Activated CD4-positive, alpha-beta T cell treated with anti-CD3 and anti-CD28 coated beads, Interleukin-2, amount 10 ng/mL, durations not matched to agents 7 days and 5 days (primary cell): Measurements from ENCODE around the gene QSOX2. TPM values are rescaled to one million over a fixed set of nuclear protein-coding genes. Genes with fewer than 3 reads are reported as not detected.

ENCODE experiments used
- CTCF ChIA-PET: fragments of 350-600 bp; sonication (Branson Sonifier 250); formaldehyde crosslinking; loops from one replicate; lab custom pipeline; 2021; ENCODE audit warnings: antibody characterized with exemption; lab: Charles Lee
- POLR2A ChIA-PET: fragments of 350-600 bp; sonication (Branson Sonifier 250); formaldehyde crosslinking; loops from one replicate; lab custom pipeline; 2021; ENCODE audit warnings: antibody characterized with exemption; lab: Charles Lee
- DNase-seq: peaks from one replicate; pipeline ENCODE4 v3.0.0-alpha.2; 2020
- H3K27ac Mint-ChIP-seq: one replicate; pipeline ENCODE4 v1.8.0; 2021; ENCODE audit warnings: mild to moderate bottlenecking, moderate library complexity, mixed read lengths
- H3K27me3 Mint-ChIP-seq: one replicate; pipeline ENCODE4 v1.8.0; 2021; ENCODE audit warnings: mixed read lengths
- H3K36me3 Mint-ChIP-seq: one replicate; pipeline ENCODE4 v1.8.0; 2021; ENCODE audit warnings: low read depth, mixed read lengths
- H3K4me1 Mint-ChIP-seq: one replicate; pipeline ENCODE4 v1.8.0; 2021; ENCODE audit warnings: mixed read lengths
- H3K4me3 Mint-ChIP-seq: one replicate; pipeline ENCODE4 v1.8.0; 2021; ENCODE audit warnings: mild to moderate bottlenecking, moderate library complexity, mixed read lengths
- H3K9me3 Mint-ChIP-seq: one replicate; pipeline ENCODE4 v1.8.0; 2021; ENCODE audit warnings: mixed read lengths
- total RNA-seq, 2 experiments: library from RNA; stranded (reverse); gene quantifications; one replicate each; pipeline ENCODE4 v1.2.3, GENCODE V29; 2021

The QSOX2 gene
- total RNA-seq, 2 experiments from 2014 or later: 13.7 to 14.0 TPM

- no peaks in the 10 kb centered on the region for H3K9me3 Mint-ChIP-seq
- H3K4me3 Mint-ChIP-seq: no peak overlapping the region
- ChIA-PET POLR2A (no interaction called here), CTCF (interaction anchor here (0.9 kb wide), 1 partner anchor 12 kb away, joined by 3 read pairs; no protein-coding TSS in a partner anchor)
- H3K27me3 Mint-ChIP-seq: peaks cover 1% of the 10 kb centered on the region
- H3K36me3 Mint-ChIP-seq: no peaks in the 10 kb centered on the region
- no peak for DNase-seq
- H3K4me1 Mint-ChIP-seq: peaks cover 4% of the 10 kb centered on the region
- no peak overlapping the region for H3K27ac Mint-ChIP-seq
Measured at GRCh38 chr9:136250676-136251075, 5.1 kb upstream of the QSOX2 start.

GRCh38 chr9:136249877-136250559 is 4.4 kb upstream of the QSOX2 start:
- Mint-ChIP-seq H3K27me3 (peaks cover 1% of the 10 kb centered on the region), H3K4me1 (peaks cover 5% of the 10 kb centered on the region), H3K9me3 (no peaks in the 10 kb centered on the region), H3K4me3 (no peak overlapping the region), H3K36me3 (no peaks in the 10 kb centered on the region), H3K27ac (no peak overlapping the region)
- ChIA-PET CTCF (no interaction called here), POLR2A (no interaction called here)
- DNase-seq: no peak

GRCh38 chr9:136248951-136249876 is 3.6 kb upstream of the QSOX2 start:
- Mint-ChIP-seq H3K4me3 (no peak overlapping the region), H3K27me3 (peaks cover 1% of the 10 kb centered on the region), H3K36me3 (no peaks in the 10 kb centered on the region), H3K4me1 (peaks cover 13% of the 10 kb centered on the region), H3K9me3 (no peaks in the 10 kb centered on the region), H3K27ac (no peak overlapping the region)
- ChIA-PET POLR2A (no interaction called here), CTCF (no interaction called here)
- no peak for DNase-seq

GRCh38 chr9:136247947-136248637 is 2.5 kb upstream of the QSOX2 start:
- CTCF ChIA-PET: interaction anchor here (0.8 kb wide), 1 partner anchor 19 kb away, joined by 3 read pairs; no protein-coding TSS in a partner anchor
- no peaks in the 10 kb centered on the region for H3K36me3 Mint-ChIP-seq
- H3K4me1 Mint-ChIP-seq: peaks cover 24% of the 10 kb centered on the region
- no peak overlapping the region for H3K4me3 Mint-ChIP-seq
- no peak for DNase-seq
- H3K9me3 Mint-ChIP-seq: no peaks in the 10 kb centered on the region
- no peak overlapping the region for H3K27ac Mint-ChIP-seq
- POLR2A ChIA-PET: no interaction called here
- peaks cover 1% of the 10 kb centered on the region for H3K27me3 Mint-ChIP-seq

- Mint-ChIP-seq H3K9me3 (no peaks in the 10 kb centered on the region), H3K36me3 (no peaks in the 10 kb centered on the region), H3K4me1 (peaks cover 29% of the 10 kb centered on the region), H3K27ac (no peak overlapping the region), H3K4me3 (no peak overlapping the region), H3K27me3 (peaks cover 1% of the 10 kb centered on the region)
- CTCF ChIA-PET: interaction anchor here (0.8 kb wide), 1 partner anchor 20 kb away, joined by 3 read pairs; no protein-coding TSS in a partner anchor
- no peak for DNase-seq
- POLR2A ChIA-PET: no interaction called here
Measured at GRCh38 chr9:136247551-136247916, 1.9 kb upstream of the QSOX2 start.

- Mint-ChIP-seq H3K4me3 (no peak overlapping the region), H3K36me3 (no peaks in the 10 kb centered on the region), H3K27me3 (peaks cover 1% of the 10 kb centered on the region), H3K27ac (peak overlapping the region; percentile 68), H3K4me1 (peaks cover 29% of the 10 kb centered on the region), H3K9me3 (no peaks in the 10 kb centered on the region)
- no peak for DNase-seq
- ChIA-PET POLR2A (no interaction called here), CTCF (no interaction called here)
Measured at GRCh38 chr9:136246849-136247550, 1.4 kb upstream of the QSOX2 start.

GRCh38 chr9:136244969-136245218 is 718 bp downstream of the QSOX2 start:
- POLR2A ChIA-PET: no interaction called here

GRCh38 chr9:136244122-136244968 is 1.3 kb downstream of the QSOX2 start:
- POLR2A ChIA-PET: no interaction called here
- peaks cover 29% of the 10 kb centered on the region for H3K4me1 Mint-ChIP-seq
- CTCF ChIA-PET: no interaction called here
- H3K27ac Mint-ChIP-seq: peak overlapping the region; percentile 92
- H3K27me3 Mint-ChIP-seq: peaks cover 1% of the 10 kb centered on the region
- H3K4me3 Mint-ChIP-seq: peak overlapping the region; percentile 91
- no peaks in the 10 kb centered on the region for H3K36me3 Mint-ChIP-seq
- no peaks in the 10 kb centered on the region for H3K9me3 Mint-ChIP-seq
- DNase-seq: peak; percentile 64

More at GRCh38 chr9:136244969-136245218, 718 bp downstream of the QSOX2 start:
- no peak for DNase-seq
- CTCF ChIA-PET: no interaction called here
- Mint-ChIP-seq H3K4me3 (peak overlapping the region; percentile 91), H3K36me3 (no peaks in the 10 kb centered on the region), H3K27me3 (peaks cover 1% of the 10 kb centered on the region), H3K4me1 (peaks cover 29% of the 10 kb centered on the region), H3K9me3 (no peaks in the 10 kb centered on the region), H3K27ac (peak overlapping the region; percentile 92)

- Mint-ChIP-seq H3K27ac (peak overlapping the region; percentile 92), H3K27me3 (peaks cover 1% of the 10 kb centered on the region), H3K4me3 (peak overlapping the region; percentile 91), H3K4me1 (peaks cover 30% of the 10 kb centered on the region), H3K36me3 (no peaks in the 10 kb centered on the region), H3K9me3 (no peaks in the 10 kb centered on the region)
- DNase-seq: no peak
- CTCF ChIA-PET: no interaction called here
- POLR2A ChIA-PET: no interaction called here
Measured at GRCh38 chr9:136243631-136244030, 2.0 kb downstream of the QSOX2 start.

- CTCF ChIA-PET: no interaction called here
- DNase-seq: no peak
- H3K4me3 Mint-ChIP-seq: no peak overlapping the region
- peaks cover 1% of the 10 kb centered on the region for H3K27me3 Mint-ChIP-seq
- H3K9me3 Mint-ChIP-seq: no peaks in the 10 kb centered on the region
- POLR2A ChIA-PET: no interaction called here
- H3K4me1 Mint-ChIP-seq: peaks cover 33% of the 10 kb centered on the region
- H3K27ac Mint-ChIP-seq: peak overlapping the region; percentile 92
- H3K36me3 Mint-ChIP-seq: no peaks in the 10 kb centered on the region
Measured at GRCh38 chr9:136242918-136243525, 2.6 kb downstream of the QSOX2 start.

GRCh38 chr9:136242248-136242647 is 3.4 kb downstream of the QSOX2 start:
- peaks cover 1% of the 10 kb centered on the region for H3K27me3 Mint-ChIP-seq
- DNase-seq: no peak
- no peak overlapping the region for H3K4me3 Mint-ChIP-seq
- ChIA-PET CTCF (no interaction called here), POLR2A (no interaction called here)
- no peaks in the 10 kb centered on the region for H3K36me3 Mint-ChIP-seq
- peaks cover 34% of the 10 kb centered on the region for H3K4me1 Mint-ChIP-seq
- no peaks in the 10 kb centered on the region for H3K9me3 Mint-ChIP-seq
- no peak overlapping the region for H3K27ac Mint-ChIP-seq
